ENCODE results near the gene TMEM127. TPM values are rescaled to one million over a fixed set of nuclear protein-coding genes. Genes with fewer than 3 reads are reported as not detected.

Gene TMEM127
- polyA plus RNA-seq, 3 donors: 72.3 to 107 (median 78.5) TPM

DNA sequence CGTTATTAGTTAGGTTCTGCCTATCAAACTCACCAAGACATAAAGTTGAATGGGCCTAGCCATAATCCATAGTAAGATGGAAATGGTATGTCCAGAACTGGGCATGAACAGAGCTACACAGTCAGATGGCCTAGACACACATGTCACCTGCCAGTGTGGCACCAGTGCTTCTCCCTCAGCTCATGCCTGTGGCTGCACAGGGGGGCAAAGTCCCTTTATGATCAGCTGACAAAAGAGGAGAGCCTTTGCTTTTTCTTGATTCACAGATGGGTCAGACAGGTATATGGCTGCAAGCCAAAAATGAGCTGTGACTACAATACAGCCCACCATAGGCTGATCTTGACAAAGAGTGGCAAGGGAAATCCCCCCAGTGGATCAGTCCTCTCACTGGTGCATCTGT is 28.9 kb downstream of the TMEM127 start:
- Histone ChIP-seq H2AFZ (ENCODE audit: insufficient read depth, low read depth, low read length, poor library complexity, severe bottlenecking) (no peak overlapping the region), H3K4me1 (ENCODE audit: control insufficient read depth in 1 of 2, insufficient read depth in 2 of 2, low read length in 2 of 2) (peaks cover 48 to 52% of the 10 kb centered on the region in 2 donors), H3K27ac (ENCODE audit: low read depth in 1 of 2, low read length in 2 of 2) (no peak overlapping the region), H3K9ac (ENCODE audit: insufficient read depth, low read length, poor library complexity, severe bottlenecking) (no peak overlapping the region), H3K27me3 (ENCODE audit: control insufficient read depth in 2 of 2, insufficient read depth in 2 of 2, low read length in 2 of 2) (no peaks in the 10 kb centered on the region), H3K4me2 (replicated peaks; ENCODE audit: extremely low read depth, low read length, poor library complexity, severe bottlenecking) (no peak overlapping the region), H3K4me3 (replicated peaks in 1 of 3; ENCODE audit: low read depth in 2 of 3, low read length in 3 of 3) (no peak overlapping the region), H3K9me3 (replicated peaks in 1 of 2; ENCODE audit: control insufficient read depth in 1 of 2, insufficient read depth in 1 of 2, low read length in 2 of 2) (no peaks in the 10 kb centered on the region), H3K79me2 (ENCODE audit: insufficient read depth, low read length) (peaks cover 18% of the 10 kb centered on the region), H3K36me3 (replicated peaks in 1 of 2; ENCODE audit: control insufficient read depth in 1 of 2, insufficient read depth in 2 of 2, low read length in 2 of 2) (peaks cover 2 to 31% of the 10 kb centered on the region in 2 donors), H4K20me1 (ENCODE audit: insufficient read depth, low read length) (no peaks in the 10 kb centered on the region)
- Mint-ChIP-seq H3K4me1 (peaks cover 44% of the 10 kb centered on the region), H3K9me3 (peaks cover 0 to 3% (median 0%) of the 10 kb centered on the region in 7 donors), H3K27me3 (ENCODE audit: low read depth in 3 of 3) (no peaks in the 10 kb centered on the region), H3K36me3 (peaks cover 11 to 36% of the 10 kb centered on the region in 2 donors), H3K27ac (no peak overlapping the region), H3K4me3 (no peak overlapping the region)
- WGBS (ENCODE audit: insufficient coverage): no CpG with 5 or more reads among the region's 1 CpG
- intact Hi-C loops (cut with micrococcal nuclease): no loop called here
- no peak for DNase-seq
- TF ChIP-seq, protein P1, sequence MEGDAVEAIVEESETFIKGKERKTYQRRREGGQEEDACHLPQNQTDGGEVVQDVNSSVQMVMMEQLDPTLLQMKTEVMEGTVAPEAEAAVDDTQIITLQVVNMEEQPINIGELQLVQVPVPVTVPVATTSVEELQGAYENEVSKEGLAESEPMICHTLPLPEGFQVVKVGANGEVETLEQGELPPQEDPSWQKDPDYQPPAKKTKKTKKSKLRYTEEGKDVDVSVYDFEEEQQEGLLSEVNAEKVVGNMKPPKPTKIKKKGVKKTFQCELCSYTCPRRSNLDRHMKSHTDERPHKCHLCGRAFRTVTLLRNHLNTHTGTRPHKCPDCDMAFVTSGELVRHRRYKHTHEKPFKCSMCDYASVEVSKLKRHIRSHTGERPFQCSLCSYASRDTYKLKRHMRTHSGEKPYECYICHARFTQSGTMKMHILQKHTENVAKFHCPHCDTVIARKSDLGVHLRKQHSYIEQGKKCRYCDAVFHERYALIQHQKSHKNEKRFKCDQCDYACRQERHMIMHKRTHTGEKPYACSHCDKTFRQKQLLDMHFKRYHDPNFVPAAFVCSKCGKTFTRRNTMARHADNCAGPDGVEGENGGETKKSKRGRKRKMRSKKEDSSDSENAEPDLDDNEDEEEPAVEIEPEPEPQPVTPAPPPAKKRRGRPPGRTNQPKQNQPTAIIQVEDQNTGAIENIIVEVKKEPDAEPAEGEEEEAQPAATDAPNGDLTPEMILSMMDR (IDR thresholded peaks at IDR 0.05): no peak

GRCh38 chr2:96233880-96234316 is 31.9 kb downstream of the TMEM127 start:
- no peak overlapping the region for H3K9ac ChIP-seq (ENCODE audit: insufficient read depth, low read length, poor library complexity, severe bottlenecking)
- H3K36me3 ChIP-seq (replicated peaks in 1 of 2; ENCODE audit: control insufficient read depth in 1 of 2, insufficient read depth in 2 of 2, low read length in 2 of 2): peaks cover 2 to 21% of the 10 kb centered on the region in 2 donors
- 46% methylated on average over 3 of the region's 4 CpGs for WGBS (ENCODE audit: insufficient coverage)
- peaks cover 8% of the 10 kb centered on the region for H3K79me2 ChIP-seq (ENCODE audit: insufficient read depth, low read length)
- H3K27me3 ChIP-seq (ENCODE audit: control insufficient read depth in 2 of 2, insufficient read depth in 2 of 2, low read length in 2 of 2): no peaks in the 10 kb centered on the region
- H3K9me3 Mint-ChIP-seq: peaks cover 0 to 3% (median 0%) of the 10 kb centered on the region in 7 donors
- H3K27me3 Mint-ChIP-seq (ENCODE audit: low read depth in 3 of 3): peaks cover 0 to 2% (median 0%) of the 10 kb centered on the region in 3 donors
- H3K4me1 Mint-ChIP-seq: peaks cover 18% of the 10 kb centered on the region
- H3K4me2 ChIP-seq (replicated peaks; ENCODE audit: extremely low read depth, low read length, poor library complexity, severe bottlenecking): peak overlapping the region; percentile 37
- peaks cover 22 to 24% of the 10 kb centered on the region in 2 donors for H3K4me1 ChIP-seq (ENCODE audit: control insufficient read depth in 1 of 2, insufficient read depth in 2 of 2, low read length in 2 of 2)
- intact Hi-C loops (cut with micrococcal nuclease): no loop called here
- peaks cover 17 to 27% of the 10 kb centered on the region in 2 donors for H3K36me3 Mint-ChIP-seq
- peak overlapping the region in 1 of 3 experiments; percentile 8 for H3K4me3 ChIP-seq (replicated peaks in 1 of 3; ENCODE audit: low read depth in 2 of 3, low read length in 3 of 3)
- peak overlapping the region; percentile 50 to 71 for H3K27ac ChIP-seq (ENCODE audit: low read depth in 1 of 2, low read length in 2 of 2)
- peak; percentile 43 to 64 (median 49) for DNase-seq
- H3K4me3 Mint-ChIP-seq: peak overlapping the region in 1 of 2 donors; percentile 74
- no peaks in the 10 kb centered on the region for H3K9me3 ChIP-seq (replicated peaks in 1 of 2; ENCODE audit: control insufficient read depth in 1 of 2, insufficient read depth in 1 of 2, low read length in 2 of 2)
- peak overlapping the region; percentile 10 for H2AFZ ChIP-seq (ENCODE audit: insufficient read depth, low read depth, low read length, poor library complexity, severe bottlenecking)
- peak overlapping the region; percentile 83 to 95 (median 93) for H3K27ac Mint-ChIP-seq
- TF ChIP-seq, protein P1 (IDR thresholded peaks at IDR 0.05): peak; percentile 35
- H4K20me1 ChIP-seq (ENCODE audit: insufficient read depth, low read length): no peaks in the 10 kb centered on the region

Measured in CD14-positive monocyte (primary cell).